HG03342 (cell line): ENCODE measurements around the gene KCTD7.
"Not testable (repeated sequence)": the region's sequence is repeated elsewhere in the genome, so short reads cannot be mapped to it uniquely, and the experiment has no call there.

ENCODE experiments used
- ATAC-seq: cut with Tn5 transposase; IDR thresholded peaks from one replicate; pipeline ENCODE4 v1.9.1; 2021; ENCODE audit warnings: mild to moderate bottlenecking, moderate library complexity; ENCODE audit not compliant: unreplicated experiment

Gene KCTD7

GRCh38 chr7:66679633-66680244 lies 51.1 kb downstream of the KCTD7 start:
- ATAC-seq = no peak

DNA sequence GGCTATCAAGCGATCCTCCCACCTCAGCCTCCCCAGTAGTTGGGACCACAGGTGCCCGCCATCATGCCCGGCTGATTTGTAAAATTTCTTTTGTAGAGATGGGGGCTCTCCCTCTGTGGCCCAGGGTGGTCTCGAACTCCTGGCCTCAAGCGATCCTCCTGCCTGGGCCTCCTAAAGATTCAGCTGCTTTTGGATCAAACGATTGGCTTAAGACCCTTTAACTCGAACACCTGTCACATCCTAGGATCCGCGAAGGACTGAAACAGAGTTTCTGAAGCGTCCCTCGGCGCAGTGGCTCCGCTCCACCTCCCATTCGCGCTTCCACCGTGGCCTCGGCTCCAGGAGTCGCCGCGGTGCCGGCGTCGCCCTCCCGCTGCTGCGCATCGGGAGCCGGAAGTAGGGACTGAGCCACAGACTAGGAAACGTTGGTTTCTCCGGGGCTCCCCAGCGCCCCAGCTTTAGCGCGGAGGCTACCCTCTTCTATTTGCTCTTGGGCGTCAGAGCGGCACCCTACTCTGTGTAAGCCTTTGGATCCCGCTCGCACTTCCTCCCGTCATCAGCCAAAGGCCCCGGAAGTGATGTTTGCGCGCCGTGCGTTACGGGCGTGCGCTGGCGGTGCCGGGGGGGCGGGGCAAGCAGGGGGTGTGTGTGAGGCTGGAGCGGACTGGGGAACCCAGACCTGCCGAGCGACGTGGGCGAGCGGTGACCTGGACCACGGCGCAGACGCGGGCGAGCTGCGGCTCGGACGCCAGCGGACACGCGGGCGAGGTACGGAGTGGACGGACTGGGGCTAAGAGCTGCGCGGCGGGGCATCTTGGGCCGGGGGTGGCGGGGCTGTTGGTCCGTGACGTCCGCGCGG lies 53.0 kb downstream of the KCTD7 start:
- ATAC-seq = peak; percentile 90

- ATAC-seq = peak; percentile 17
Observed at GRCh38 chr7:66682350-66683093, 53.8 kb downstream of the KCTD7 start.

DNA sequence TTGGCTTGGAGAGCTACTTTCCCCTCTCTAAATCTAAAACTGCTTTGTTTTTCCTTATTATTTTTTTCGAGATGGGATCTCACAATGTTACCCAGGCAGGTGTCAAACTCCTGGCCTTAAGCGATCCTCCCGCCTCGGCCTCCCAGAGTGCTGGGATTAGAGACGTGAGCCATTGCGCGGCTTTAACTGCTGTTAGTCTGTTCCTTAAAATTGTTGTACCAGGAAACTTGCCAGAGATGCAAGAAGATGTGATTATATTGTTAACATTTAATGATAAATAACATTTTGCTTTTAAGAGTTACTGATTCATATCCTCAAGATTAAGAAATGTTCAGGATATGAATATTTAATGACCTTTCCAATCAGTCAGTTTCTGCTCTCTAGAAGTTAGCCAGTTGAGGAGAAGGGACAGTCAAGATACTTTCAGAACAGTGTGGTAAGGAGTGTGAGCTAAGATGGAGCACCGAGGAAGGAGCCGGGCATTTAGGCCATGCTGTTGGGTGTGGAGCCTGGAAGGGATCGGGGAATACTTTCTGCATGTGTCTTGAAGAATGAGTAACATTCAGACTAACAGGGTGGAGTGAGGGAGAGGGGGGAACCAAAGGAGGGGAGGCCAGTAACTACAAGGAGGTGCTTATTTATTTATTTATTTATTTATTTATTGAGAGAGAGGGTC lies 54.6 kb downstream of the KCTD7 start:
- ATAC-seq = not testable (repeated sequence)

DNA sequence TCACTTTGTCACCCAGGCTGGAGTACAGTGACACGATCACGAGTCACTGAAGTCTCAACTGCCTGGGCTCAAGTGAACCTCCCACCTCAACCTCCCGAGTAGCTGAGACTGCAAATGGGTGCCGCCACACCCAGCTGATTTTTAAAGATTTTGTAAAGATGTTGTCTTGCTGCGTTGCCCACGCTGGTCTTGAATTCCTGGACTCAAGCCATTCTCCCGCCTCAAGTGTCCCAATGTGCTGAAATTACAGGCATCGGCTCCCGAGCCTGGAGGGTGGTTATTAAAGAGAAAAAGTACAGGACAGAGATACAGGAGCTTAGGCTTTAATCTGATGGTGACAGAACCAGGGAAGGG lies 55.1 kb downstream of the KCTD7 start:
- no peak for ATAC-seq

DNA sequence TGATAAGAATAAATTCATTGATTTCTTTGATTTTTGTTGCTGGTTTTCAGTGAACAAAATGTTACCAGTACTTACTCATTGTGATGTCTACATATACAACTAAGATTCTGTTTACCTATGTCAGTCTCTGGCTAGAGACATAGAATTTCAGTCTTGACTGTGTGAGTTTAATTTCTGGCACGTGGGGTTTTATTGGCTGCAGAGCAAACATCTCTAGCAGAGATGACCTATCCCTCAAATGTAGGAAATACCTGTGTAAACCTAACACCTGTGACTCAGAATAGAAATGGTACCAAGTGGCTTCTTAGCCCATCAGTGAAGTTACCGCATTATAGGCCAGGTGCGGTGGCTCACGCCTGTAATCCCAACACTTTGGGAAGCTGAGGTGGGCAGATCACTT lies 57.0 kb downstream of the KCTD7 start:
- not testable (repeated sequence) for ATAC-seq

DNA sequence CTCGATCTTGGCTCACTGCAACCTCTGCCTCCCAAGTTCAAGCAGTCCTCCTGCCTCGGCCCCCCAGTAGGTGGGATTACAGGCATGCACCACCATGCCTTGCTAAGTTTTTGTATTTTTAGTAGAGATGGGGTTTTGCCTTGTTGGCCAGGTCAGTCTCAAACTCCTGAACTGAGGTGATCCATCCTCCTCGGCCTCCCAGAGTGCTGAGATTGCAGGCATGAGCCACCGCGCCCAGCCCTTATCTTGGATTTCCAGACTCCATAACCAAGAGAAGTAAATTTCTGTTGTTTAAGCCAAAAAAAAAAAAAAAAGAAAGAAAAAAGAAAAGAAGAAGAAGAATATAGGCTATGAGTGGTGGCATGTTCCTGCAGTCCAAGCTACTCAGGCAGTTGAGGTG lies 58.5 kb downstream of the KCTD7 start:
- no peak for ATAC-seq

DNA sequence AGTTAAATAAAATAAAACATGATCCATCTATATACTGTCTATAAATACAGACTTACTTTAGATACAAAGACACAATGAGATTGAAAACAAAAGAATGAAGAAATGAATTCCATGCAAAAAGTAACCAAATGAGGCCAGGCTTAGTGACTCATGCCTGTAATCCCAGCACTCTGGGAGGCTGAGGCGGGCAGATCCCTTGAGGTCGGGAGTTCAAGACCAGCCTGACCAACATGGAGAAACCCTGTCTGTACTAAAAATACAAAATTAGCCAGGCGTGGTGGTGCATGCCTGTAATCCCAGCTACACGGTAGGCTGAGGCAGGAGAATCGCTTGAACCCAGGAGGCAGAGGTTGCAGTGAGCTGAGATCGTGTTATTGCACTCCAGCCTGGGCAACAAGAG lies 59.0 kb downstream of the KCTD7 start:
- ATAC-seq = not testable (repeated sequence)

DNA sequence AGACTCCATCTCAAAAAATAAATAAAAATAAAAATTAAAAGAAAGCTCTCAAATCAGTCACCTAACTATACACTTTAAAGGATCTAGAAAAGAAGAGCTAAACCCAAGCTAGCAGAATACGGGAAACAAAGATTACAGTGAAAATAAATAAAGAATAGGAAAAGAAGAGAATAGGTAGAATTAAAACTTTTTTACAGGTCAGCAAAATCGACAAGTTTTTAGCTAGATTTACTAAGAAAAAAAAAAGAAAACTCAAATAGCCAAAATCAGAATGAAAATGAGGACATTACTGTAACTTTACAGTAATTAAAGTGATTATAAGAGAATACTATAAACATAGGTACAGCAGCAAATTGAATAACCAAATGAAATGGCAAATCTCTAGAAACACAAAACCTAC lies 60.4 kb downstream of the KCTD7 start:
- no peak for ATAC-seq

DNA sequence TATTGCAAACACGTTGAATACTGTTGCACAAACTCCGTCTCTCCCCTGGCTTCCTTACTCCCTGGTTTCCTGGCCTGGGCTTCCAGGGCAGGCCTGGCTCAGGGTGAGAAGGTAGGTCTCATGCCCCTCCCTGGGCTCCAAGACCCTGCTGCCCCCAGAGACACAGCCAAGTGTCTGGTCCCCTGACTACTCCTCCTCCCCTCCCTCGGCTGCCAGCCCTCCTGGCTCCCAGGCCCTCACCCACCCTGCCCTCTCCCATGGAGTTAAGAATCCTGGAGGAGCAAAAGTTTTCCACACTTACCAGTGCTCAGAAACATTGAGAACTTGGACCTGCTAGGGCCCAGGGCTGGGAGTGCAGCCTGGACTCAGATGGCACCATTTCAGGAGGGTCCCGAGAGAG lies 64.7 kb downstream of the KCTD7 start:
- no peak for ATAC-seq
